H7 (cell line): ENCODE data around the gene NANS. TPM values are rescaled to one million over a fixed set of nuclear protein-coding genes. Genes with fewer than 3 reads are reported as not detected.
"Not testable (repeated sequence)": the region's sequence is repeated elsewhere in the genome, so short reads cannot be mapped to it uniquely, and the experiment has no call there.

ENCODE experiments used
- DNase-seq: peaks from one replicate; pipeline ENCODE4 v3.0.0; 2012
- H3K27me3 ChIP-seq: 2 replicates; pipeline ENCODE4 v1.6.0; 2011; ENCODE audit warnings: mild to moderate bottlenecking, low read length; ENCODE audit not compliant: control insufficient read depth, insufficient read depth
- H3K36me3 ChIP-seq: replicated peaks from 2 replicates; pipeline ENCODE4 v1.5.1; 2011; ENCODE audit warnings: low read length; ENCODE audit not compliant: control insufficient read depth, insufficient read depth
- H3K4me3 ChIP-seq: 2 replicates; pipeline ENCODE4 v1.5.1; 2011; ENCODE audit warnings: low read depth, mild to moderate bottlenecking, control low read depth, low read length, moderate library complexity; ENCODE audit not compliant: insufficient read depth
- total RNA-seq: library from RNA; depleted of rRNA; stranded (reverse); fragments of >200 nt; shearing (Covaris generic); gene quantifications from 2 replicates; pipeline ENCODE4 v1.2.3, GENCODE V29; 2014

NANS gene
- total RNA-seq, 1 experiment from 2014 or later, result 68.9 TPM

GRCh38 chr9:98094316-98094715, 37.8 kb downstream of the NANS start:
- Histone ChIP-seq H3K4me3 (no peak overlapping the region), H3K36me3 (peaks cover 6% of the 10 kb centered on the region), H3K27me3 (no peaks in the 10 kb centered on the region)
- DNase-seq, result no peak

GRCh38 chr9:98094851-98095250, 38.3 kb downstream of the NANS start:
- no peak for DNase-seq
- H3K27me3 ChIP-seq, result no peaks in the 10 kb centered on the region
- peaks cover 10% of the 10 kb centered on the region for H3K36me3 ChIP-seq
- H3K4me3 ChIP-seq, result no peak overlapping the region

GRCh38 chr9:98095401-98095800, 38.9 kb downstream of the NANS start:
- Histone ChIP-seq H3K4me3 (no peak overlapping the region), H3K27me3 (no peaks in the 10 kb centered on the region), H3K36me3 (peaks cover 11% of the 10 kb centered on the region)
- DNase-seq, result no peak

GRCh38 chr9:98096091-98096490, 39.6 kb downstream of the NANS start:
- no peak for DNase-seq
- Histone ChIP-seq H3K36me3 (peaks cover 11% of the 10 kb centered on the region), H3K4me3 (no peak overlapping the region), H3K27me3 (no peaks in the 10 kb centered on the region)

- no peak overlapping the region for H3K4me3 ChIP-seq
- H3K36me3 ChIP-seq, result peaks cover 11% of the 10 kb centered on the region
- DNase-seq, result no peak
- no peaks in the 10 kb centered on the region for H3K27me3 ChIP-seq
These were observed 41.3 kb downstream of the NANS start for GRCh38 chr9:98097836-98098235.

- no peaks in the 10 kb centered on the region for H3K27me3 ChIP-seq
- DNase-seq, result no peak
- no peak overlapping the region for H3K4me3 ChIP-seq
- H3K36me3 ChIP-seq, result peaks cover 11% of the 10 kb centered on the region
These were observed 42.8 kb downstream of the NANS start for GRCh38 chr9:98099346-98099745.

GRCh38 chr9:98099898-98100297, 43.4 kb downstream of the NANS start:
- no peak overlapping the region for H3K4me3 ChIP-seq
- no peaks in the 10 kb centered on the region for H3K27me3 ChIP-seq
- DNase-seq, result no peak
- H3K36me3 ChIP-seq, result peaks cover 11% of the 10 kb centered on the region

- Histone ChIP-seq H3K4me3 (no peak overlapping the region), H3K27me3 (no peaks in the 10 kb centered on the region), H3K36me3 (peaks cover 11% of the 10 kb centered on the region)
- DNase-seq, result no peak
These were observed 43.9 kb downstream of the NANS start for GRCh38 chr9:98100456-98100855.

GRCh38 chr9:98101416-98101815, 44.9 kb downstream of the NANS start:
- H3K4me3 ChIP-seq, result no peak overlapping the region
- peaks cover 10% of the 10 kb centered on the region for H3K36me3 ChIP-seq
- H3K27me3 ChIP-seq, result no peaks in the 10 kb centered on the region
- DNase-seq, result no peak

GRCh38 chr9:98101868-98102273, 45.3 kb downstream of the NANS start:
- Histone ChIP-seq H3K27me3 (no peaks in the 10 kb centered on the region), H3K4me3 (no peak overlapping the region), H3K36me3 (peaks cover 10% of the 10 kb centered on the region)
- no peak for DNase-seq

GRCh38 chr9:98104445-98104881, 47.9 kb downstream of the NANS start:
- no peak for DNase-seq
- no peaks in the 10 kb centered on the region for H3K27me3 ChIP-seq

GRCh38 chr9:98105006-98105405, 48.5 kb downstream of the NANS start:
- Histone ChIP-seq H3K27me3 (no peaks in the 10 kb centered on the region), H3K4me3 (no peak overlapping the region)
- no peak for DNase-seq

More at GRCh38 chr9:98104445-98104881, 47.9 kb downstream of the NANS start:
- no peak overlapping the region for H3K4me3 ChIP-seq
- H3K36me3 ChIP-seq, result peaks cover 4% of the 10 kb centered on the region

GRCh38 chr9:98107926-98108325, 51.4 kb downstream of the NANS start:
- no peaks in the 10 kb centered on the region; the same call in 1 of the 2 replicates for H3K36me3 ChIP-seq
- no peak for DNase-seq
- H3K4me3 ChIP-seq, result no peak overlapping the region
- H3K27me3 ChIP-seq, result no peaks in the 10 kb centered on the region

More at GRCh38 chr9:98105006-98105405, 48.5 kb downstream of the NANS start:
- no peaks in the 10 kb centered on the region; the same call in 1 of the 2 replicates for H3K36me3 ChIP-seq

GRCh38 chr9:98108531-98109031, 52.0 kb downstream of the NANS start:
- Histone ChIP-seq H3K27me3 (no peaks in the 10 kb centered on the region), H3K4me3 (no peak overlapping the region), H3K36me3 (no peaks in the 10 kb centered on the region; the same call in 1 of the 2 replicates)
- DNase-seq, result no peak

GRCh38 chr9:98109052-98109451, 52.5 kb downstream of the NANS start:
- Histone ChIP-seq H3K27me3 (no peaks in the 10 kb centered on the region), H3K4me3 (no peak overlapping the region), H3K36me3 (no peaks in the 10 kb centered on the region; the same call in 1 of the 2 replicates)
- no peak for DNase-seq

GRCh38 chr9:98117097-98117496, 60.6 kb downstream of the NANS start:
- not testable (repeated sequence) for H3K36me3 ChIP-seq, DNase-seq, H3K27me3 ChIP-seq, H3K4me3 ChIP-seq
